H9 (cell line): ENCODE measurements around the gene GALNT9. TPM values are rescaled to one million over a fixed set of nuclear protein-coding genes. Genes with fewer than 3 reads are reported as not detected.

Experiments
- DNase-seq: peaks from one replicate; pipeline ENCODE4 v3.0.0-alpha.2; 2017
- H2AFZ ChIP-seq: one replicate; pipeline ENCODE4 v1.6.1; 2013; ENCODE audit warnings: mild to moderate bottlenecking, low read length, control low read depth, moderate library complexity
- H2AK5ac ChIP-seq: 2 replicates; pipeline ENCODE4 v1.6.1; 2013; ENCODE audit warnings: low read length, control low read depth, mixed read lengths; ENCODE audit not compliant: insufficient read length
- H2BK120ac ChIP-seq: one replicate; pipeline ENCODE4 v1.6.1; 2013; ENCODE audit warnings: low read depth, mild to moderate bottlenecking, low read length, control low read depth, inconsistent platforms; ENCODE audit not compliant: poor library complexity, severe bottlenecking
- H2BK12ac ChIP-seq: 2 replicates; pipeline ENCODE4 v1.6.1; 2013; ENCODE audit warnings: low read length, control low read depth, mixed read lengths, low read depth; ENCODE audit not compliant: insufficient read length
- H2BK15ac ChIP-seq: 2 replicates; pipeline ENCODE4 v1.6.1; 2013; ENCODE audit warnings: low read depth, low read length, control low read depth
- H2BK20ac ChIP-seq: one replicate; pipeline ENCODE4 v1.6.1; 2013; ENCODE audit warnings: low read depth, mild to moderate bottlenecking, low read length, control low read depth, inconsistent platforms; ENCODE audit not compliant: poor library complexity, severe bottlenecking
- H2BK5ac ChIP-seq: 2 replicates; pipeline ENCODE4 v1.6.1; 2013; ENCODE audit warnings: low read length, control low read depth, mixed read lengths; ENCODE audit not compliant: insufficient read length
- H3K14ac ChIP-seq: 2 replicates; pipeline ENCODE4 v1.6.1; 2013; ENCODE audit warnings: low read length, control low read depth; ENCODE audit not compliant: insufficient read depth
- H3K18ac ChIP-seq: 2 replicates; pipeline ENCODE4 v1.6.1; 2013; ENCODE audit warnings: low read depth, mild to moderate bottlenecking, mixed read lengths, low read length, control low read depth; ENCODE audit not compliant: insufficient read length
- H3K23ac ChIP-seq: 2 replicates; pipeline ENCODE4 v1.6.1; 2013; ENCODE audit warnings: low read length, control low read depth, mixed read lengths, low read depth; ENCODE audit not compliant: insufficient read length
- H3K23me2 ChIP-seq: 2 replicates; pipeline ENCODE4 v1.6.1; 2013; ENCODE audit warnings: low read depth, mild to moderate bottlenecking, mixed read lengths, low read length, control low read depth; ENCODE audit not compliant: insufficient read length, poor library complexity, severe bottlenecking
- H3K27ac ChIP-seq: 2 replicates; pipeline ENCODE4 v1.5.1; 2013; ENCODE audit warnings: low read length, control low read depth, mixed read lengths, low read depth; ENCODE audit not compliant: insufficient read length
- H3K27me3 ChIP-seq: 2 replicates; pipeline ENCODE4 v1.6.1; 2013; ENCODE audit warnings: low read length, control low read depth, inconsistent platforms; ENCODE audit not compliant: insufficient read depth
- H3K4ac ChIP-seq: 2 replicates; pipeline ENCODE4 v1.6.1; 2013; ENCODE audit warnings: low read depth, mild to moderate bottlenecking, control low read depth, inconsistent platforms, low read length, moderate library complexity
- H3K4me1 ChIP-seq: 2 replicates; pipeline ENCODE4 v1.6.1; 2013; ENCODE audit warnings: low read length, control low read depth, inconsistent platforms; ENCODE audit not compliant: insufficient read depth
- H3K4me2 ChIP-seq: 2 replicates; pipeline ENCODE4 v1.6.1; 2013; ENCODE audit warnings: low read length, control low read depth, mixed read lengths; ENCODE audit not compliant: insufficient read length, insufficient read depth
- H3K56ac ChIP-seq: 2 replicates; pipeline ENCODE4 v1.6.1; 2013; ENCODE audit warnings: low read depth, mild to moderate bottlenecking, mixed read lengths, low read length, control low read depth; ENCODE audit not compliant: insufficient read length
- H3K79me1 ChIP-seq: 2 replicates; pipeline ENCODE4 v1.6.1; 2013; ENCODE audit warnings: low read depth, mild to moderate bottlenecking, moderate library complexity, low read length, control low read depth, inconsistent platforms; ENCODE audit not compliant: insufficient read depth, poor library complexity, severe bottlenecking
- H3K79me2 ChIP-seq: 2 replicates; pipeline ENCODE4 v1.6.1; 2013; ENCODE audit warnings: low read length, control low read depth, inconsistent platforms; ENCODE audit not compliant: insufficient read depth
- H3K9ac ChIP-seq: 2 replicates; pipeline ENCODE4 v1.6.1; 2013; ENCODE audit warnings: low read length, control low read depth, mixed read lengths; ENCODE audit not compliant: insufficient read length; ENCODE audit errors: extremely low read depth
- H3K9me3 ChIP-seq: one replicate; pipeline ENCODE4 v1.6.1; 2013; ENCODE audit warnings: low read depth, low read length, inconsistent platforms; ENCODE audit not compliant: control insufficient read depth
- H3T11ph ChIP-seq: one replicate; pipeline ENCODE4 v1.6.1; 2013; ENCODE audit warnings: mild to moderate bottlenecking, low read length, control low read depth, inconsistent platforms
- H4K20me1 ChIP-seq: one replicate; pipeline ENCODE4 v1.6.1; 2013; ENCODE audit not compliant: control insufficient read depth, insufficient read length, insufficient read depth
- H4K5ac ChIP-seq: 2 replicates; pipeline ENCODE4 v1.6.1; 2013; ENCODE audit warnings: low read depth, mild to moderate bottlenecking, mixed read lengths, low read length, control low read depth; ENCODE audit not compliant: insufficient read length
- H4K8ac ChIP-seq: replicated peaks from 2 replicates; pipeline ENCODE4 v1.6.1; 2013; ENCODE audit warnings: low read length, control low read depth, mixed read lengths, low read depth; ENCODE audit not compliant: insufficient read length
- H4K91ac ChIP-seq: 2 replicates; pipeline ENCODE4 v1.6.1; 2013; ENCODE audit warnings: low read depth, mild to moderate bottlenecking, moderate library complexity, mixed read lengths, low read length, control low read depth; ENCODE audit not compliant: insufficient read length
- H3K27ac Mint-ChIP-seq, 3 experiments: 2 replicates in 2 of 3; 3 replicates in 1 of 3; pipeline ENCODE4 v1.8.0; 2020 to 2021; ENCODE audit warnings: mixed read lengths in 3 of 3, mild to moderate bottlenecking in 1 of 3, moderate library complexity in 1 of 3
- H3K27me3 Mint-ChIP-seq: 2 replicates; pipeline ENCODE4 v1.8.0; 2021; ENCODE audit warnings: low read depth, mild to moderate bottlenecking, moderate library complexity, mixed read lengths
- H3K36me3 Mint-ChIP-seq, 3 experiments: 2 replicates in 2 of 3; 3 replicates in 1 of 3; pipeline ENCODE4 v1.8.0; 2020 to 2021; ENCODE audit warnings: low read depth in 3 of 3, mixed read lengths in 3 of 3; ENCODE audit not compliant: insufficient read depth in 1 of 3
- H3K4me1 Mint-ChIP-seq, 2 experiments: 2 replicates each; pipeline ENCODE4 v1.8.0; 2020; ENCODE audit warnings: mixed read lengths in 2 of 2
- H3K4me3 Mint-ChIP-seq, 2 experiments: 2 replicates in 1 of 2; 3 replicates in 1 of 2; pipeline ENCODE4 v1.8.0; 2020 to 2021; ENCODE audit warnings: mild to moderate bottlenecking in 2 of 2, mixed read lengths in 2 of 2, moderate library complexity in 1 of 2
- H3K9me3 Mint-ChIP-seq, 2 experiments: 2 replicates in 1 of 2; 3 replicates in 1 of 2; pipeline ENCODE4 v1.8.0; 2020; ENCODE audit warnings: mild to moderate bottlenecking in 2 of 2, mixed read lengths in 2 of 2, moderate library complexity in 1 of 2
- WGBS: extraction: QIAGEN DNeasy Blood & Tissue Kit; methylation state at CpG from one replicate; pipeline ENCODE4 v1.1.7; 2013; ENCODE audit warnings: missing lambda C conversion rate, low lambda C conversion rate, mixed read lengths; ENCODE audit not compliant: insufficient read length; ENCODE audit errors: extremely low coverage; 5-methylcytosine and 5-hydroxymethylcytosine counted together
- total RNA-seq: library from RNA; stranded (reverse); gene quantifications from 2 replicates; pipeline ENCODE4 v1.2.1, GENCODE V29; 2021
- TF ChIP-seq, protein P1 (sequence below): fragments of 200-600 bp; sonication (generic); conservative IDR thresholded peaks from 3 replicates; pipeline ENCODE4 v1.8.0; 2021; ENCODE audit warnings: antibody characterized with exemption, mild to moderate bottlenecking

The GALNT9 gene
- total RNA-seq, 1 experiment from 2014 or later: 0.35 TPM

DNA sequence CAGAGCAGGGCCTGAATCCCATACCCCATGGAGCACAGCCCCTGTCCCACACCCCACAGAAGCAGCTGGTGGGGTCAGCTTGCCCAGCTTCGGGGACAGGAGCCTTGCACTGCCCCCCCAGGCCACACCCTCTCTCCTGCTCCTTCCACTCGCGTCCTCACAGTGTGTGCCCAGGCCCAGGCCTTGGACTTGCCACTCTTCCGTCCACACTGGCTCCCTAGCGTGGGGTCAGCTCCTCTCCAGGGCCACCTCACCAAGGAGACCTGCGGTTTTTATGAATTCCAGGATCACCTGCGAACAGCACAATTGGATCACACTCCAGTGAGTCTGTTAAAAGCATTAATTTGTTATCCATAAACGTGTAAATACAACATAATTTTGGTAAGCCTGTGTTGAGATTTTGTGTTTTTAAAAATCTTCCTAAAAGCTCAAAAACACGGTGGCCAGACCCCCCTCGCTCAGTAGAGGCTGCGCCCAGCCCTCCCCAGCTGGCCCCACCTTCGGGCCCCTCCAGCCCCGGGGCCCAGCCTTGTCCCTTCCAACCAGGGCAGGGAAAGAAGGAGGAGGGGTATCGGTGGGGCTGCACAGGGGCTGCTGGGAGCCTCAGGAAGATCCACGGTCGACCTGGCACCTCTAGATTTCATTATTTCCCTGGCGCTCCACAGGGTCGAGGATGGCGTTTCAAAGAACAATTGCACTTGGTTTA, 12.0 kb downstream of the GALNT9 start:
- no peak for DNase-seq
- Histone ChIP-seq H3K4me2 (no peak overlapping the region), H2BK20ac (no peak overlapping the region), H3K23ac (no peak overlapping the region), H2BK12ac (no peak overlapping the region), H3K79me2 (no peaks in the 10 kb centered on the region), H2BK120ac (no peak overlapping the region), H3K4me1 (no peaks in the 10 kb centered on the region), H3K56ac (no peak overlapping the region), H4K8ac (no peak overlapping the region), H4K20me1 (no peaks in the 10 kb centered on the region), H3K4ac (no peak overlapping the region), H3K9ac (no peak overlapping the region), H3T11ph (no peak overlapping the region), H2AK5ac (no peak overlapping the region), H3K27ac (no peak overlapping the region), H3K14ac (no peak overlapping the region), H4K5ac (no peak overlapping the region), H2BK15ac (no peak overlapping the region), H4K91ac (no peak overlapping the region), H2BK5ac (no peak overlapping the region), H3K27me3 (no peaks in the 10 kb centered on the region; the same call in 1 of the 2 replicates), H2AFZ (no peak overlapping the region), H3K79me1 (no peaks in the 10 kb centered on the region), H3K9me3 (no peaks in the 10 kb centered on the region), H3K18ac (no peak overlapping the region), H3K23me2 (no peaks in the 10 kb centered on the region)
- TF ChIP-seq, protein P1, sequence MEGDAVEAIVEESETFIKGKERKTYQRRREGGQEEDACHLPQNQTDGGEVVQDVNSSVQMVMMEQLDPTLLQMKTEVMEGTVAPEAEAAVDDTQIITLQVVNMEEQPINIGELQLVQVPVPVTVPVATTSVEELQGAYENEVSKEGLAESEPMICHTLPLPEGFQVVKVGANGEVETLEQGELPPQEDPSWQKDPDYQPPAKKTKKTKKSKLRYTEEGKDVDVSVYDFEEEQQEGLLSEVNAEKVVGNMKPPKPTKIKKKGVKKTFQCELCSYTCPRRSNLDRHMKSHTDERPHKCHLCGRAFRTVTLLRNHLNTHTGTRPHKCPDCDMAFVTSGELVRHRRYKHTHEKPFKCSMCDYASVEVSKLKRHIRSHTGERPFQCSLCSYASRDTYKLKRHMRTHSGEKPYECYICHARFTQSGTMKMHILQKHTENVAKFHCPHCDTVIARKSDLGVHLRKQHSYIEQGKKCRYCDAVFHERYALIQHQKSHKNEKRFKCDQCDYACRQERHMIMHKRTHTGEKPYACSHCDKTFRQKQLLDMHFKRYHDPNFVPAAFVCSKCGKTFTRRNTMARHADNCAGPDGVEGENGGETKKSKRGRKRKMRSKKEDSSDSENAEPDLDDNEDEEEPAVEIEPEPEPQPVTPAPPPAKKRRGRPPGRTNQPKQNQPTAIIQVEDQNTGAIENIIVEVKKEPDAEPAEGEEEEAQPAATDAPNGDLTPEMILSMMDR: no peak
- no peaks in the 10 kb centered on the region for H3K36me3 Mint-ChIP-seq
- peaks cover 0 to 2% of the 10 kb centered on the region in 2 experiments; a peak in 3 of 5 replicates for H3K9me3 Mint-ChIP-seq
- WGBS: no CpG with 5 or more reads among the region's 19 CpGs
- H3K4me1 Mint-ChIP-seq: no peaks in the 10 kb centered on the region
- H3K27ac Mint-ChIP-seq: no peak overlapping the region; a peak in 1 of 7 replicates
- H3K4me3 Mint-ChIP-seq: no peak overlapping the region
- peaks cover 65% of the 10 kb centered on the region for H3K27me3 Mint-ChIP-seq
